PC-9 (cell line): ENCODE measurements around the gene TLE4. TPM values are rescaled to one million over a fixed set of nuclear protein-coding genes. Genes with fewer than 3 reads are reported as not detected.

Source experiments
- BruUV-seq: library from RNA; stranded (reverse); fragments of 400-500 nt; replicated peaks from 2 replicates; lab custom pipeline; 2021; lab: Mats Ljungman, UMichigan
- CTCF ChIA-PET: fragments of 300-600 bp; sonication (Branson Sonifier 250); formaldehyde crosslinking; loops from one replicate; lab custom pipeline; 2022; ENCODE audit warnings: antibody characterized with exemption; lab: Charles Lee
- POLR2A ChIA-PET: fragments of 300-600 bp; sonication (Branson Sonifier 250); formaldehyde crosslinking; loops from one replicate; lab custom pipeline; 2022; ENCODE audit warnings: antibody characterized with exemption; ENCODE audit not compliant: unreplicated experiment; lab: Charles Lee
- DNase-seq, 2 experiments: peaks; one replicate each; pipeline versions ENCODE4 v3.0.0 to v3.0.0-alpha.2; 2015 to 2022; ENCODE audit warnings: mixed read lengths in 1 of 2
- H2AFZ ChIP-seq: fragments of 200-600 bp; sonication (generic); 2 replicates; pipeline ENCODE4 v1.8.1; 2017; ENCODE audit warnings: antibody characterized with exemption
- H3F3A ChIP-seq: fragments of 200-600 bp; sonication (generic); 2 replicates; pipeline ENCODE4 v1.8.1; 2017; ENCODE audit warnings: antibody characterized with exemption, mild to moderate bottlenecking, low read depth; ENCODE audit not compliant: insufficient read depth
- H3K27ac ChIP-seq: fragments of 200-600 bp; sonication (generic); 2 replicates; pipeline ENCODE4 v1.6.1; 2016; ENCODE audit warnings: mixed run types
- H3K27me3 ChIP-seq: fragments of 200-600 bp; sonication (generic); 2 replicates; pipeline ENCODE4 v1.6.1; 2016; ENCODE audit warnings: low read depth, mixed run types; ENCODE audit not compliant: insufficient read depth
- H3K36me3 ChIP-seq: fragments of 200-600 bp; sonication (generic); 2 replicates; pipeline ENCODE4 v1.6.1; 2016; ENCODE audit warnings: low read depth, mixed run types
- H3K4me1 ChIP-seq: fragments of 200-600 bp; sonication (generic); replicated peaks from 2 replicates; pipeline ENCODE4 v1.6.1; 2016; ENCODE audit warnings: mixed run types; ENCODE audit not compliant: insufficient read depth
- H3K4me2 ChIP-seq: fragments of 200-600 bp; sonication (generic); 2 replicates; pipeline ENCODE4 v1.6.1; 2017; ENCODE audit warnings: mixed run types
- H3K4me3 ChIP-seq: fragments of 200-600 bp; sonication (generic); 2 replicates; pipeline ENCODE4 v1.6.1; 2016; ENCODE audit warnings: mixed run types
- H3K79me2 ChIP-seq: fragments of 200-600 bp; sonication (generic); 2 replicates; pipeline ENCODE4 v1.6.1; 2017; ENCODE audit warnings: low read depth, mixed run types
- H3K9me2 ChIP-seq: fragments of 200-600 bp; sonication (generic); 2 replicates; pipeline ENCODE4 v1.8.1; 2017; ENCODE audit warnings: mild to moderate bottlenecking; ENCODE audit not compliant: insufficient read depth
- H3K9me3 ChIP-seq: fragments of 200-600 bp; sonication (generic); 2 replicates; pipeline ENCODE4 v1.8.1; 2016; ENCODE audit warnings: low read depth; ENCODE audit not compliant: insufficient read depth
- H4K20me1 ChIP-seq: fragments of 200-600 bp; sonication (generic); 2 replicates; pipeline ENCODE4 v1.8.1; 2017; ENCODE audit not compliant: insufficient read depth
- CTCF ChIP-seq: fragments of 200-600 bp; sonication (generic); conservative IDR thresholded peaks from 2 replicates; pipeline ENCODE4 v1.6.1; 2017; ENCODE audit warnings: mixed run types, antibody characterized with exemption, mild to moderate bottlenecking, moderate library complexity
- EZH2 ChIP-seq: fragments of 200-600 bp; sonication (generic); IDR thresholded peaks from 2 replicates; pipeline ENCODE4 v1.8.0; 2017; ENCODE audit warnings: antibody characterized with exemption, low read depth
- intact Hi-C: fragments of 100-400 bp; cut with micrococcal nuclease; formaldehyde crosslinking; loops from one replicate; pipeline ENCODE4 v1.10.0; 2022; ENCODE audit not compliant: unreplicated experiment
- total RNA-seq: library from RNA; stranded (reverse); gene quantifications from 2 replicates; pipeline ENCODE4 v1.2.3, GENCODE V29; 2021

The TLE4 gene
- total RNA-seq, 1 experiment from 2014 or later: not detected

GRCh38 chr9:79672891-79673290, 101.1 kb downstream of the TLE4 start:
- CTCF ChIA-PET: no interaction called here
- POLR2A ChIA-PET: no interaction called here

GRCh38 chr9:79673614-79674013, 101.8 kb downstream of the TLE4 start:
- no peaks in the 10 kb centered on the region for H3K79me2 ChIP-seq
- no peaks in the 10 kb centered on the region for H3F3A ChIP-seq
- H3K4me1 ChIP-seq: no peaks in the 10 kb centered on the region
- TF ChIP-seq CTCF (no peak), EZH2 (no peak)
- H3K36me3 ChIP-seq: no peaks in the 10 kb centered on the region
- H3K27me3 ChIP-seq: peaks cover 5% of the 10 kb centered on the region; the same call in 1 of the 2 replicates
- no peaks in the 10 kb centered on the region for H4K20me1 ChIP-seq
- no peaks in the 10 kb centered on the region for H3K9me2 ChIP-seq
- no peak for DNase-seq
- no TSS peak for BruUV-seq
- intact Hi-C loops: no loop called here
- no peak overlapping the region for H3K4me3 ChIP-seq
- H3K9me3 ChIP-seq: no peaks in the 10 kb centered on the region
- H2AFZ ChIP-seq: no peak overlapping the region
- H3K27ac ChIP-seq: no peak overlapping the region
- ChIA-PET CTCF (no interaction called here), POLR2A (no interaction called here)
- no peak overlapping the region for H3K4me2 ChIP-seq

More at GRCh38 chr9:79672891-79673290, 101.1 kb downstream of the TLE4 start:
- no peak for DNase-seq
- no peak for TF ChIP-seq CTCF
- TF ChIP-seq EZH2: no peak
- Histone ChIP-seq H3K4me2 (no peak overlapping the region), H3K27ac (no peak overlapping the region), H2AFZ (no peak overlapping the region), H3K4me1 (no peaks in the 10 kb centered on the region), H3K79me2 (no peaks in the 10 kb centered on the region), H3K9me3 (no peaks in the 10 kb centered on the region), H3F3A (no peaks in the 10 kb centered on the region), H3K36me3 (no peaks in the 10 kb centered on the region), H3K4me3 (no peak overlapping the region), H4K20me1 (no peaks in the 10 kb centered on the region), H3K9me2 (no peaks in the 10 kb centered on the region), H3K27me3 (peaks cover 10% of the 10 kb centered on the region)
- intact Hi-C loops: no loop called here
- BruUV-seq: no TSS peak

- no peak for DNase-seq
- BruUV-seq: no TSS peak
- no peaks in the 10 kb centered on the region for H3F3A ChIP-seq
- no peaks in the 10 kb centered on the region for H3K9me3 ChIP-seq
- no peaks in the 10 kb centered on the region for H3K4me1 ChIP-seq
- H4K20me1 ChIP-seq: no peaks in the 10 kb centered on the region
- H3K4me3 ChIP-seq: no peak overlapping the region
- intact Hi-C loops: no loop called here
- no peak overlapping the region for H3K4me2 ChIP-seq
- H3K36me3 ChIP-seq: no peaks in the 10 kb centered on the region
- no peak for TF ChIP-seq EZH2
- no peak for TF ChIP-seq CTCF
- H2AFZ ChIP-seq: no peak overlapping the region
- ChIA-PET CTCF (no interaction called here), POLR2A (no interaction called here)
- no peak overlapping the region for H3K27ac ChIP-seq
- H3K9me2 ChIP-seq: no peaks in the 10 kb centered on the region
- H3K27me3 ChIP-seq: no peaks in the 10 kb centered on the region; the same call in 1 of the 2 replicates
- H3K79me2 ChIP-seq: no peaks in the 10 kb centered on the region
Observed at GRCh38 chr9:79674052-79674777, 102.5 kb downstream of the TLE4 start.
